ENCODE measurements around the gene IL32. TPM values are rescaled to one million over a fixed set of nuclear protein-coding genes. Genes with fewer than 3 reads are reported as not detected.
A peak's percentile ranks its signal among the peaks of the same experiment; 100 is the strongest.

IL32 gene
- total and polyA plus RNA-seq, 9 of the 15 experiments (the other 6 are each of a cell fraction or from before 2014, with no cell fraction given) = 0.21 to 2.2 (median 0.37) TPM; not detected in 3

GRCh38 chr16:3019594-3020246, 45.7 kb upstream of the IL32 start (continued):
- TF ChIP-seq FOXK1 (CRISPR knock-in tag; IDR thresholded peaks at IDR 0.05; ENCODE audit: borderline replicate concordance) (no peak), PML (IDR thresholded peaks at IDR 0.05; ENCODE audit: low read length) (no peak), ZNF785 (CRISPR knock-in tag; IDR thresholded peaks at IDR 0.05) (no peak), TAF15 (IDR thresholded peaks at IDR 0.05; ENCODE audit: low read depth, low read length) (no peak), SFPQ (IDR thresholded peaks at IDR 0.05; ENCODE audit: low read depth, low read length) (no peak), VEZF1 (CRISPR knock-in tag; IDR thresholded peaks at IDR 0.05) (no peak), ILF3 (IDR thresholded peaks at IDR 0.05; ENCODE audit: borderline replicate concordance) (no peak), ZBTB9 (CRISPR knock-in tag; IDR thresholded peaks at IDR 0.05) (no peak), NFIX (CRISPR knock-in tag; IDR thresholded peaks at IDR 0.05; ENCODE audit: low read depth) (no peak), CSDE1 (IDR thresholded peaks at IDR 0.05) (no peak), GTF3C2 (IDR thresholded peaks at IDR 0.05; ENCODE audit: borderline replicate concordance, extremely low read depth, insufficient read length) (peak; percentile 35), RNF2 (IDR thresholded peaks at IDR 0.05) (no peak), TFE3 (CRISPR knock-in tag; IDR thresholded peaks at IDR 0.05) (no peak), SRSF7 (optimal IDR thresholded peaks at IDR 0.05; ENCODE audit: low read depth, low read length) (no peak)
- TF ChIP-seq, protein P1, sequence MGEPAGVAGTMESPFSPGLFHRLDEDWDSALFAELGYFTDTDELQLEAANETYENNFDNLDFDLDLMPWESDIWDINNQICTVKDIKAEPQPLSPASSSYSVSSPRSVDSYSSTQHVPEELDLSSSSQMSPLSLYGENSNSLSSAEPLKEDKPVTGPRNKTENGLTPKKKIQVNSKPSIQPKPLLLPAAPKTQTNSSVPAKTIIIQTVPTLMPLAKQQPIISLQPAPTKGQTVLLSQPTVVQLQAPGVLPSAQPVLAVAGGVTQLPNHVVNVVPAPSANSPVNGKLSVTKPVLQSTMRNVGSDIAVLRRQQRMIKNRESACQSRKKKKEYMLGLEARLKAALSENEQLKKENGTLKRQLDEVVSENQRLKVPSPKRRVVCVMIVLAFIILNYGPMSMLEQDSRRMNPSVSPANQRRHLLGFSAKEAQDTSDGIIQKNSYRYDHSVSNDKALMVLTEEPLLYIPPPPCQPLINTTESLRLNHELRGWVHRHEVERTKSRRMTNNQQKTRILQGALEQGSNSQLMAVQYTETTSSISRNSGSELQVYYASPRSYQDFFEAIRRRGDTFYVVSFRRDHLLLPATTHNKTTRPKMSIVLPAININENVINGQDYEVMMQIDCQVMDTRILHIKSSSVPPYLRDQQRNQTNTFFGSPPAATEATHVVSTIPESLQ (CRISPR knock-in tag; IDR thresholded peaks at IDR 0.05) = no peak
